ENCODE data around the gene KMT2C.

DNA sequence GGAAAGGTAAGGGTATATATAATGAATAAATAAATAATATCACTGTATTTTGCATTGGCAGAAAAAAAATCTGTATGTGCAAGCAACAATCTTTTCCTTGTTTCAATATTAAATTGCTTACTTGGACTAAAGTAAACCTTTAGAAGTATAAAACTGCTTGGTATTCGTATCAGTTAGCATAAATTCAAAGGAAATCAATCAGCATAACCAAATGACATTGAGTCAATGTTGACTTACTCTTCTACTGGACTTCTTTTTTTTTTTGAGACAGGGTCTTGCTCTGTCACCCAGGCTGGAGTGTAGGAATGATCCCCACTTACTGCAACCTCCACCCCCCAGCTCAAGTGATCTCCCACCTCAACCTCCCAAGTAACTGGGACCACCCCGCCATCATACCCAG is 42.3 kb upstream of the KMT2C start:
- TF ChIP-seq, protein P1, sequence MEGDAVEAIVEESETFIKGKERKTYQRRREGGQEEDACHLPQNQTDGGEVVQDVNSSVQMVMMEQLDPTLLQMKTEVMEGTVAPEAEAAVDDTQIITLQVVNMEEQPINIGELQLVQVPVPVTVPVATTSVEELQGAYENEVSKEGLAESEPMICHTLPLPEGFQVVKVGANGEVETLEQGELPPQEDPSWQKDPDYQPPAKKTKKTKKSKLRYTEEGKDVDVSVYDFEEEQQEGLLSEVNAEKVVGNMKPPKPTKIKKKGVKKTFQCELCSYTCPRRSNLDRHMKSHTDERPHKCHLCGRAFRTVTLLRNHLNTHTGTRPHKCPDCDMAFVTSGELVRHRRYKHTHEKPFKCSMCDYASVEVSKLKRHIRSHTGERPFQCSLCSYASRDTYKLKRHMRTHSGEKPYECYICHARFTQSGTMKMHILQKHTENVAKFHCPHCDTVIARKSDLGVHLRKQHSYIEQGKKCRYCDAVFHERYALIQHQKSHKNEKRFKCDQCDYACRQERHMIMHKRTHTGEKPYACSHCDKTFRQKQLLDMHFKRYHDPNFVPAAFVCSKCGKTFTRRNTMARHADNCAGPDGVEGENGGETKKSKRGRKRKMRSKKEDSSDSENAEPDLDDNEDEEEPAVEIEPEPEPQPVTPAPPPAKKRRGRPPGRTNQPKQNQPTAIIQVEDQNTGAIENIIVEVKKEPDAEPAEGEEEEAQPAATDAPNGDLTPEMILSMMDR (conservative IDR thresholded peaks at IDR 0.05): no peak
- no peak for TF ChIP-seq ZFX (IDR thresholded peaks at IDR 0.05)
